PFSK-1 (cell line): ENCODE results near the gene EIF4G1.
A peak's percentile ranks its signal among the peaks of the same experiment; 100 is the strongest.

ENCODE experiments used
- FOXP2 ChIP-seq: optimal IDR thresholded peaks from 2 replicates; pipeline ENCODE3; 2011; ENCODE audit warnings: borderline replicate concordance, control low read depth, inconsistent platforms; ENCODE audit not compliant: insufficient read depth; ENCODE audit errors: extremely low read length, extremely low read depth
- POLR2AphosphoS5 ChIP-seq: IDR thresholded peaks from 2 replicates; pipeline ENCODE4 v1.6.1; 2012; ENCODE audit warnings: low read depth, mild to moderate bottlenecking, control low read depth, low read length, moderate library complexity
- REST ChIP-seq, 2 experiments: IDR thresholded peaks; 2 replicates each; pipeline versions ENCODE4 v1.6.1 to v1.8.0; 2011 to 2012; ENCODE audit warnings: low read depth in 2 of 2, low read length in 2 of 2, control low read depth in 1 of 2, inconsistent platforms in 1 of 2, mild to moderate bottlenecking in 1 of 2, moderate library complexity in 1 of 2; ENCODE audit not compliant: insufficient read depth in 1 of 2
- TAF1 ChIP-seq: IDR thresholded peaks from 2 replicates; pipeline ENCODE4 v1.6.1; 2012; ENCODE audit warnings: low read length, control low read depth, borderline replicate concordance; ENCODE audit not compliant: insufficient read depth

GRCh38 chr3:184335661-184336546 lies 21.5 kb downstream of the EIF4G1 start:
- peak; percentile 73 for TF ChIP-seq FOXP2
- peak; percentile 62 for TF ChIP-seq POLR2AphosphoS5
- TF ChIP-seq REST (IDR thresholded peaks at IDR 0.05; ENCODE audit: insufficient read depth in 1 of 2, low read depth in 2 of 2, low read length in 2 of 2) = no peak
- no peak for TF ChIP-seq TAF1
